ENCODE data around the gene STARD13.

- no peak for TF ChIP-seq CTCF (IDR thresholded peaks at IDR 0.05; ENCODE audit: low read depth, low read length, missing input control)
- TF ChIP-seq GABPA (IDR thresholded peaks at IDR 0.05 in 1 of 2, conservative IDR thresholded peaks at IDR 0.05 in 1 of 2) = no peak
- no peak for TF ChIP-seq SP1 (IDR thresholded peaks at IDR 0.05)
- no peak for TF ChIP-seq MAX (IDR thresholded peaks at IDR 0.05)
- no peak for TF ChIP-seq REST (IDR thresholded peaks at IDR 0.05)
- TF ChIP-seq JUND (IDR thresholded peaks at IDR 0.05) = no peak
- no peak for TF ChIP-seq YY1 (IDR thresholded peaks at IDR 0.05)
Observed at GRCh38 chr13:33119856-33120543, 165.6 kb downstream of the STARD13 start.

All from liver (tissue), 3 donors.